COLO668 (cell line): ENCODE measurements around the gene CASQ1.
A peak's percentile ranks its signal among the peaks of the same experiment; 100 is the strongest.

Experiments
- DNase-seq: peaks from one replicate; lab custom pipeline; 2025; ENCODE audit not compliant: unreplicated experiment; lab: John Stamatoyannopoulos, UW

The CASQ1 gene

GRCh38 chr1:160204526-160205241, 14.3 kb downstream of the CASQ1 start:
- DNase-seq: no peak

- DNase-seq: peak; percentile 81
Measured at GRCh38 chr1:160205242-160206035, 15.1 kb downstream of the CASQ1 start, which contains the start of gene PEA15. Gene PEA15 (plus strand): TSS chr1:160205384. CDS start chr1:160211545, 6,161 bp downstream.

GRCh38 chr1:160206036-160206389, 15.6 kb downstream of the CASQ1 start:
- peak; percentile 36 for DNase-seq

- no peak for DNase-seq
Measured at GRCh38 chr1:160206421-160207117, 16.2 kb downstream of the CASQ1 start.

GRCh38 chr1:160207118-160207650, 16.8 kb downstream of the CASQ1 start:
- DNase-seq: no peak

- no peak for DNase-seq
Measured at GRCh38 chr1:160207771-160208556, 17.6 kb downstream of the CASQ1 start.

GRCh38 chr1:160208557-160209320, 18.4 kb downstream of the CASQ1 start:
- DNase-seq: no peak

GRCh38 chr1:160209321-160210046, 19.1 kb downstream of the CASQ1 start:
- DNase-seq: no peak

GRCh38 chr1:160210561-160210960, 20.2 kb downstream of the CASQ1 start:
- no peak for DNase-seq

GRCh38 chr1:160211046-160211790, 20.8 kb downstream of the CASQ1 start:
- no peak for DNase-seq

- DNase-seq: no peak
Measured at GRCh38 chr1:160214481-160215140, 24.2 kb downstream of the CASQ1 start.

- no peak for DNase-seq
Measured at GRCh38 chr1:160216301-160216700, 25.9 kb downstream of the CASQ1 start.

- no peak for DNase-seq
Measured at GRCh38 chr1:160217481-160218051, 27.2 kb downstream of the CASQ1 start.

- peak; percentile 15 for DNase-seq
Measured at GRCh38 chr1:160219062-160219929, 28.9 kb downstream of the CASQ1 start.

- no peak for DNase-seq
Measured at GRCh38 chr1:160220301-160220700, 29.9 kb downstream of the CASQ1 start.

- no peak for DNase-seq
Measured at GRCh38 chr1:160221089-160221488, 30.7 kb downstream of the CASQ1 start.

- DNase-seq: no peak
Measured at GRCh38 chr1:160222546-160222945, 32.2 kb downstream of the CASQ1 start.
